ENCODE data around the gene ACOD1. TPM values are rescaled to one million over a fixed set of nuclear protein-coding genes. Genes with fewer than 3 reads are reported as not detected.
"Not testable (repeated sequence)": the region's sequence is repeated elsewhere in the genome, so short reads cannot be mapped to it uniquely, and the experiment has no call there.

ACOD1 gene
- total RNA-seq, 2 experiments from 2014 or later: not detected

DNA sequence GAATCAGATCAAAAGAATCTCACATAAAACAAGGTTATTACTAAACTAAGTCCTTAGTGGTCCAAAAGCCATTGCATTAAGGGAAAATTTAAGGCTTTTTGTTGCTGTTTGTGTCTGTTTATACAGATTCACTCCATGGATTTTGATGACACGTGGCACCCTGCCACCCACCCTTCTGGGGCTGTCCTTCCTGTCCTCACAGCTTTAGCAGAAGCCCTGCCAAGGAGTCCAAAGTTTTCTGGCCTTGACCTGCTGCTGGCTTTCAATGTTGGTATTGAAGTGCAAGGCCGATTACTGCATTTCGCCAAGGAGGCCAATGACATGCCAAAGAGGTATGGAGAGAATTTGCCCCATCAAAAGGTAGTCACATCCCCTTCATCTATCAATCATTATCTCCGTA, 6.9 kb downstream of the ACOD1 start:
- peaks cover 1% of the 10 kb centered on the region for H3K36me3 Mint-ChIP-seq (ENCODE audit: low read depth)
- CTCF ChIA-PET: no interaction called here
- H3K27ac Mint-ChIP-seq: no peak overlapping the region
- intact Hi-C loops (cut with micrococcal nuclease): no loop called here
- H3K4me1 Mint-ChIP-seq (ENCODE audit: low read depth): no peaks in the 10 kb centered on the region
- no peak overlapping the region for H3K4me3 Mint-ChIP-seq
- H3K27me3 Mint-ChIP-seq (ENCODE audit: low read depth): peaks cover 9% of the 10 kb centered on the region
- peaks cover 8% of the 10 kb centered on the region for H3K9me3 Mint-ChIP-seq
- no peak for DNase-seq

- CTCF ChIA-PET: interaction anchor here (0.6 kb wide), 1 partner anchor 22 kb away, joined by 3 read pairs; no protein-coding TSS in a partner anchor
- peaks cover 5% of the 10 kb centered on the region for H3K36me3 Mint-ChIP-seq (ENCODE audit: low read depth)
- intact Hi-C loops (cut with micrococcal nuclease): no loop called here
- H3K4me3 Mint-ChIP-seq: no peak overlapping the region
- DNase-seq: no peak
- peaks cover 10% of the 10 kb centered on the region for H3K27me3 Mint-ChIP-seq (ENCODE audit: low read depth)
- no peak overlapping the region for H3K27ac Mint-ChIP-seq
- H3K9me3 Mint-ChIP-seq: peaks cover 12% of the 10 kb centered on the region
- H3K4me1 Mint-ChIP-seq (ENCODE audit: low read depth): no peaks in the 10 kb centered on the region
Observed at GRCh38 chr13:76955661-76956060, 7.3 kb downstream of the ACOD1 start.

- peaks cover 17% of the 10 kb centered on the region for H3K9me3 Mint-ChIP-seq
Observed at GRCh38 chr13:76958841-76959432, 10.6 kb downstream of the ACOD1 start.

DNA sequence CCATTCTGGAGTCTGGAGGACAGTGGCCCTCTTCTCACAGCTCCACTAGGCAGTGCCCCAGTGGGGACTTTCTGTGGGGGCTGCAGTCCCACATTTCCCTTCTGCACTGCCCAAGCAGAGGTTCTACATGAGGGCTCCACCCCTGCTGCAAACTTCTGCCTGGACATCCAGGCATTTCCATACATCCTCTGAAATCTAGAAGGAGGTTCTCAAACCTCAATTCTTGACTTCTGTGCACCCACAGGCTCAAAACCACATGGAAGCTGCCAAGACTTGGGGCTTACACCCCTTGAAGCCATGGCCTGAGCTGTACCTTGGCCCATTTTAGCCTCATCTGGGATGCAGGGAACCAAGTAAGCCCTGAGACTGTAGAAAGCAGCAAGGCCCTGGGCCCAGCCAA, 11.4 kb downstream of the ACOD1 start:
- DNase-seq: peak; percentile 12
- peaks cover 17% of the 10 kb centered on the region for H3K9me3 Mint-ChIP-seq
- H3K4me1 Mint-ChIP-seq (ENCODE audit: low read depth); H3K4me3 Mint-ChIP-seq; H3K27ac Mint-ChIP-seq; CTCF ChIA-PET; H3K27me3 Mint-ChIP-seq (ENCODE audit: low read depth); H3K36me3 Mint-ChIP-seq (ENCODE audit: low read depth); intact Hi-C loops (cut with micrococcal nuclease): not testable (repeated sequence)

More at GRCh38 chr13:76958841-76959432, 10.6 kb downstream of the ACOD1 start:
- H3K27ac Mint-ChIP-seq: no peak overlapping the region
- H3K4me3 Mint-ChIP-seq: no peak overlapping the region
- CTCF ChIA-PET: no interaction called here
- H3K4me1 Mint-ChIP-seq (ENCODE audit: low read depth): no peaks in the 10 kb centered on the region
- peaks cover 3% of the 10 kb centered on the region for H3K27me3 Mint-ChIP-seq (ENCODE audit: low read depth)
- peaks cover 7% of the 10 kb centered on the region for H3K36me3 Mint-ChIP-seq (ENCODE audit: low read depth)
- DNase-seq: no peak
- intact Hi-C loops (cut with micrococcal nuclease): no loop called here

DNA sequence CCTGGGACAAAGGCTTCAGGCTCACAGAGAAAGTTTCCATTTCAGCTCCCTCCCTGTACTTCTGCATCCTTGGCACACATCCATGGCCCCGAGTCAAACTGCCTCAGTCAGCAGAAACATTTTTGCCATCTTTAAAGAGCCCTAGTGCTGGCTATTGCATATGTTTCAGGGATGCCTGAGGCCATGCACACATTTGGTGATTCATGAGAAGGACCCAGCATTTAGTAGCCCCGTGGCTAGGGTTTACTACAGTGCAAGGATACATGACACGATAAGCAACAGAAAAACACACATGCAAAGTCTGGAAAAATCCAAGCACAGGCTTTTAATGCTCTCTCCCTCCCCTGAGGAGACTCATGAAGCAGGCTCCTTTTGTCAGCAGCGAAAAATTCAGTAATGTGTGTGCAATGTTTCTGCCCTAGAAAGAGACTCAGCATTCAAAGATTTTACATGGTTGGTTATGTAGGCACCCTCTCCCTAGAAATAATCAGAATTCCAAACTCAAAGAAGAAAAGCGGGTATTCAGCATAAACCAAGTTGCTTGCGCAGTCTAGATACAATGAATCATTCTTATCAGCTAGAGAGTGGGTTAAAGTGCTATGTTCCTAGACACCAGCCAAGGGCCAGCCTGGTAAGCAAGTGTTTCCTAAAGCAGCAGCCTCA, 17.6 kb downstream of the ACOD1 start:
- no peak for DNase-seq
- Mint-ChIP-seq H3K27ac (no peak overlapping the region), H3K36me3 (ENCODE audit: low read depth) (no peaks in the 10 kb centered on the region), H3K4me3 (no peak overlapping the region), H3K27me3 (ENCODE audit: low read depth) (peaks cover 4% of the 10 kb centered on the region), H3K9me3 (peaks cover 3% of the 10 kb centered on the region), H3K4me1 (ENCODE audit: low read depth) (no peaks in the 10 kb centered on the region)
- CTCF ChIA-PET: no interaction called here
- intact Hi-C loops (cut with micrococcal nuclease): no loop called here

- CTCF ChIA-PET: no interaction called here
- no peaks in the 10 kb centered on the region for H3K36me3 Mint-ChIP-seq (ENCODE audit: low read depth)
- peaks cover 10% of the 10 kb centered on the region for H3K27me3 Mint-ChIP-seq (ENCODE audit: low read depth)
- no peak overlapping the region for H3K27ac Mint-ChIP-seq
- no peaks in the 10 kb centered on the region for H3K4me1 Mint-ChIP-seq (ENCODE audit: low read depth)
- H3K9me3 Mint-ChIP-seq: no peaks in the 10 kb centered on the region
- intact Hi-C loops (cut with micrococcal nuclease): no loop called here
- no peak overlapping the region for H3K4me3 Mint-ChIP-seq
- no peak for DNase-seq
Observed at GRCh38 chr13:76967031-76967430, 18.7 kb downstream of the ACOD1 start.

DNA sequence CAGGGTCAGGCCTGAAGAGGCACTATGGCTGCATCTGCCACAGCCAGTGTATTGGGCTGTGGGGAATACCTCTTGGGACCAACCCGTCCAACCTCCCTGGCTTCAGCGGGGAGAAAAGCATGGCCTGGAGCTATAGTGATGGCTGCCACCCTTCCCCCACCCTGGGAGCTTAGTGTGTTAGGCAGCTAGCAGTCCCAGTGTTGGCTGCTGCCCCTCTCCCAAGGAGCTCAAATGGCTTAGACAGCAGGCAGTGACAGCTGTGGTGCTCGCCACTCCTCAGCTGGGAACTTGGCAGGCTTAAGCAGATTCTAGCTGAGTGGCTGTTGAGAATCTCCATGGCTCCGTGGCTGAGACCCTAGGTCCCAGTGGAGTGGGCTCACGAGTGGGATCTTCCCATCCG, 19.7 kb downstream of the ACOD1 start:
- H3K27me3 Mint-ChIP-seq (ENCODE audit: low read depth): peaks cover 13% of the 10 kb centered on the region
- H3K36me3 Mint-ChIP-seq (ENCODE audit: low read depth): no peaks in the 10 kb centered on the region
- no peak overlapping the region for H3K4me3 Mint-ChIP-seq
- H3K27ac Mint-ChIP-seq: no peak overlapping the region
- no peaks in the 10 kb centered on the region for H3K4me1 Mint-ChIP-seq (ENCODE audit: low read depth)
- no peaks in the 10 kb centered on the region for H3K9me3 Mint-ChIP-seq
- no peak for DNase-seq
- intact Hi-C loops (cut with micrococcal nuclease): no loop called here
- CTCF ChIA-PET: interaction anchor here (0.6 to 1.0 kb wide), 3 partner anchors 12 to 1478 kb away, joined by 3 read pairs; no protein-coding TSS in a partner anchor

DNA sequence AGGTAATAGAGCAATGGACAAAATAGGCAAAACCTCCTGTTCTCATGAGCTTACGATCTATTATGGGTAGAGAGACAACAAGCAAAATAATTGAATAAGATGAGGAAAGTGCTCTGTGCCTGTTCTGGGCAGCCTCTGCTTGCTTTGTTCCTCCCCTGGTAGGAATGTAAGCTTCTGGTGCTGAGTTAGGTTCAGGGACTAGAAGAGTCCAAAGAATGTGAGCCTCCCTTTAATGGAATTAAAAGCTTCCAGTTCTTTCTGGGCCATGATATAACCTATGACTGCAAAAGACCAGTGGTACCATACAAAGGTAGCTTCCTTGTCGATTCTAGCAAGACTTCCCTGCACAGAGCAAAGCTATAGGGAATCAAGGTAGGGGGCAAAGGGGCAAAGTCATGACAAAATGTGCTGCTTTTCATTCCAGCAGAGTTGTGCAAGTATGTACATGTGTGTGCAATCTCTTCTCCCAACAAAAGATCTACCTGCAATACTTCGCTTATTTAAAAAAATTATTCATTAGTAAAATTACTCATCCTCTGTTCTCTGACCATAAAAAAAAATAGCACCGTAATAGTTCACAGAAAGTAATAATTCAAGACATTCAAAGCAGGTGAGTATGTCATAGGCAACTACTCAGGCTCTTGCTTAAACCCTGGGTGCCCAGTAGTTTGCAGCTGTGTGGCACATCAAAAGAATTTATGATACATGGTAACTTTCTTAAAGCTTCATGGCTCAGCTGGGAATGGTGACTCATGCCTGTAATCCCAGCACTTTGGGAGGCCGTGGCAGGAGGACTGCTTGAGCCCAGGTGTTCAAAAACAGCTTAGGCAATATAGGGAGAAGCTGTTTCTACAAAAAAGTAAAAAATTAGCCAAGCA, 21.4 kb downstream of the ACOD1 start:
- H3K4me3 Mint-ChIP-seq: no peak overlapping the region
- peaks cover 13% of the 10 kb centered on the region for H3K27me3 Mint-ChIP-seq (ENCODE audit: low read depth)
- no peaks in the 10 kb centered on the region for H3K9me3 Mint-ChIP-seq
- no peaks in the 10 kb centered on the region for H3K4me1 Mint-ChIP-seq (ENCODE audit: low read depth)
- no peak for DNase-seq
- no peak overlapping the region for H3K27ac Mint-ChIP-seq
- CTCF ChIA-PET: interaction anchor here (0.8 to 2.1 kb wide), 2 partner anchors 10 to 1484 kb away, joined by 3 to 8 read pairs; no protein-coding TSS in a partner anchor
- H3K36me3 Mint-ChIP-seq (ENCODE audit: low read depth): no peaks in the 10 kb centered on the region
- intact Hi-C loops (cut with micrococcal nuclease): no loop called here

- no peaks in the 10 kb centered on the region for H3K36me3 Mint-ChIP-seq (ENCODE audit: low read depth)
- peaks cover 13% of the 10 kb centered on the region for H3K27me3 Mint-ChIP-seq (ENCODE audit: low read depth)
- intact Hi-C loops (cut with micrococcal nuclease): no loop called here
- no peaks in the 10 kb centered on the region for H3K9me3 Mint-ChIP-seq
- H3K27ac Mint-ChIP-seq: no peak overlapping the region
- no peak overlapping the region for H3K4me3 Mint-ChIP-seq
- CTCF ChIA-PET: interaction anchor here (0.8 to 2.1 kb wide), 3 partner anchors 9 to 157 kb away, joined by 3 to 8 read pairs (median 3); no protein-coding TSS in a partner anchor
- H3K4me1 Mint-ChIP-seq (ENCODE audit: low read depth): no peaks in the 10 kb centered on the region
- no peak for DNase-seq
Observed at GRCh38 chr13:76971215-76971614, 22.9 kb downstream of the ACOD1 start.

- CTCF ChIA-PET: interaction anchor here (0.6 to 1.8 kb wide), 6 partner anchors 8 to 234 kb away, joined by 3 read pairs; no protein-coding TSS in a partner anchor
- intact Hi-C loops (cut with micrococcal nuclease): no loop called here
- DNase-seq: no peak
Observed at GRCh38 chr13:76971851-76972829, 23.8 kb downstream of the ACOD1 start.

DNA sequence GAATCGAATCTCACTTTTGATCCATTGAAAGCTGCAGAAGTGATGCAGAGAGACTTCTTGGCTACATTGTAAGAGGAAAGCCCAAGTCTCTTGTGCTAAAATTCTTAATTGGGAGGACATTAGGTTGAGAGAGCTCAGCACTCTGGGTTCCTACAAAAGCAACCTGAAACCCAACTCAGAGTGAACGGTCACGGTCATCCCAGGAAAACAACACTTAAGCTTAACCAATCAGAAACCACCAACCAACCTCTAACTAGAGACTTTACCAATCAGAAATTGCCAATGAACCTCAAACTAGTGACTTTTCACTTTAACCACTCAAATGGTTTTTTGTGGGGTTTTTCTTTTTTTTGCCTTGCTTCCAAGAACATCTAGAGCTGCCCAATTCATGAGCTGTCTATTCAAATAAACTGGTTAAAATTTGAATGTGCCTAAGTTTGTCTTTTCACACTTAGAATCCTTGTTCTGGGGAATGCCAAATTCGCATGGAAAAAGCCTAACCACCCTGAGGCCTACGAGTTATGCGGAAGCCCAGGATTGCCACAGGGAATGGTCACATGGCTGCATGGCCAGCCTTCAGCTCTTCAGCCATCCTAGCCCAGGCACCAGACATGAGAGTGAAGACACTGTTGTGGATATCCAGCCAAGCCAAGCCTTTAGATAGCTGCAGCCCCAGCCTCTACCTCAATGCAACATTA, 25.8 kb downstream of the ACOD1 start:
- intact Hi-C loops (cut with micrococcal nuclease): no loop called here
- no peaks in the 10 kb centered on the region for H3K36me3 Mint-ChIP-seq (ENCODE audit: low read depth)
- CTCF ChIA-PET: interaction anchor here (0.8 to 1.8 kb wide), 3 partner anchors 10 to 28 kb away, joined by 3 to 5 read pairs (median 3); no protein-coding TSS in a partner anchor

More at GRCh38 chr13:76971851-76972829, 23.8 kb downstream of the ACOD1 start:
- Mint-ChIP-seq H3K4me1 (ENCODE audit: low read depth) (peaks cover 4% of the 10 kb centered on the region), H3K4me3 (no peak overlapping the region), H3K27ac (no peak overlapping the region), H3K9me3 (no peaks in the 10 kb centered on the region), H3K36me3 (ENCODE audit: low read depth) (no peaks in the 10 kb centered on the region), H3K27me3 (ENCODE audit: low read depth) (peaks cover 15% of the 10 kb centered on the region)

More for the DNA sequence above, 25.8 kb downstream of the ACOD1 start:
- DNase-seq: no peak
- peaks cover 6% of the 10 kb centered on the region for H3K4me1 Mint-ChIP-seq (ENCODE audit: low read depth)
- peaks cover 17% of the 10 kb centered on the region for H3K27me3 Mint-ChIP-seq (ENCODE audit: low read depth)
- no peak overlapping the region for H3K27ac Mint-ChIP-seq
- H3K9me3 Mint-ChIP-seq: no peaks in the 10 kb centered on the region
- no peak overlapping the region for H3K4me3 Mint-ChIP-seq

All from activated naive CD4-positive, alpha-beta T cell treated with anti-CD3 and anti-CD28 coated beads for 36 hours (primary cell).